Activated naive CD4-positive, alpha-beta T cell treated with anti-CD3 and anti-CD28 coated beads, Interleukin-2, amount 50 U/mL, for 16 hours (primary cell): ENCODE measurements around the gene FCRLB.
A peak's percentile ranks its signal among the peaks of the same experiment; 100 is the strongest.
"Not testable (repeated sequence)": the region's sequence is repeated elsewhere in the genome, so short reads cannot be mapped to it uniquely, and the experiment has no call there.

ENCODE experiments used
- DNase-seq: peaks from one replicate; pipeline ENCODE4 v3.0.0-alpha.2; 2020

The FCRLB gene

DNA sequence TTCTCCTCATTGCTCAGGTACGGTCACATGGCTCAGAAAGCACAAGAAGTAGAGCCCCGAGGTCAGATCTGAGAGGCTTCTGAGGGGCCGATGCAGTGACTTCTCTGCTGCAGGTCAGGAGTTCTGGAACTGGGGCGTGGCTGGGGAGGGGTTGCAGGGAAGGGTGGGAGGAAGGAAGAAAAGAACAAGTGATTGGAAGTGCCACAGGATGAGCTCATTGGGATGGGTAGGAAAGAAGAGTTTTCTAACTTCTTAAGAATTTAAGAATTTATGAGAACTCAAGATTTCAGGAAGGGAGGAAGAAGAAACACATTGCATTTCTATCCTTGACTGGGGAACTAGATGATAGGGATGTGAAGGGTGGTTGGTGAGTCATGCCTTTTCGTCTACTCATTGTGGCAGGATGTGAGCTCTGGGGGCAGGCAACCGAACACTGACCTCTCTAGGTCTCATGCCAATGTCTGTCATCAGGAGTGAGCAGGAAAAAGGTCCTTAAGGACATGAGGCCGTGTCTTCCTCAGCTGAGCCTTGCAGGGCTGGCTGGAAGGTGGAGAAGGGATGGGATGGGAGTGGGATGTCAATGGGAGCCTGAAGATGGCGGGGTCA, 497 bp downstream of the FCRLB start:
- DNase-seq, result no peak

DNA sequence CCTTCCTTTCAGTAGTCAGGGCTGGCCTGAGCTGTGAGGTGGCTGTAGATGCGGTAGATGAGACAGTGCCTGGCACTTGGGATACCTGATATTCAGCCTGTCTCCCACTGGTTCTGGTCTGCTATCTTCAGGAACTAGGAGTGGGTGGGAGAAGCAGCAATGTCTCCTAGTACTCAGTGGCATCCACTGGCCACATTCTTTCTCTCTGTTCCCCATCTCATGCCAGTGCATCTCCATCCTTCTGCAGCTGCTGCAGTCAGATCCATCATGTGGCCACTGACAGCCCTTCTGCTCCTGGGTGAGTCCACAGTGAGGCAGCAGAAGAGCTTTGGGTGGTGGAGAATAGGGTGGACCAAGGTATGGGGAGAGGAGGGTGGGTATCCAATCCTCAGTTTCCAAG, 1.1 kb downstream of the FCRLB start:
- DNase-seq, result no peak

DNA sequence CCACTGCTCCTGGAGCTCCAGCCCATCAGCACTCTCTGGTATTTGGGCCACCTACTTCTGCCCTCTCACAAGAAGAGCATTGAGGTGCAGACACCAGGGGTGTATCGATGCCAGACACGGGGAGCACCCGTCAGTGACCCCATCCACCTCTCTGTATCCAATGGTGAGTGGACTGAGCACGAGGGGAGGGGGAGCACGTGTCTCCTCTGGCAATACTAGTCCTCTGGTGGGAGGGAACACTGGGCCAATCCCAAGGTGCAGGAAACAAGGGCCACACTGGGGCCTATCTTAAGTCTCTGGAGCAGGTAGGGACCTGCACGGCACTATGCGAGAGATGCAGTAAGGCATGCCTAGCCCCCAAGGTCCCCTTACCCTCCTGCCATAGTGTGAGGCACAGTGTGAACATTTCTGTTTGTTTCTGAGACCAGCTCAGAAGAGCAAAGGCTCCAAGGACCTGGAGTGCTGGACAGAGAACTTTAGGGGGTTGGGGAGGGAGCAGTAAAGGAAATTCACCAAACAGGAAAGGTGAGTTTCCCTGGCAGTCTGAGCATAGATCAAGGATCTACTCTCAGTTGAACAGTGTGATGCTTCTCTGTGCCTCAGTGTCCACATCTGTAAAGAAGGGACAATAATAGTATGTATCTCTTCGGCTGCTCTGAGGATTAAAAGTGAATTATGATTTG, 2.3 kb downstream of the FCRLB start:
- no peak for DNase-seq

DNA sequence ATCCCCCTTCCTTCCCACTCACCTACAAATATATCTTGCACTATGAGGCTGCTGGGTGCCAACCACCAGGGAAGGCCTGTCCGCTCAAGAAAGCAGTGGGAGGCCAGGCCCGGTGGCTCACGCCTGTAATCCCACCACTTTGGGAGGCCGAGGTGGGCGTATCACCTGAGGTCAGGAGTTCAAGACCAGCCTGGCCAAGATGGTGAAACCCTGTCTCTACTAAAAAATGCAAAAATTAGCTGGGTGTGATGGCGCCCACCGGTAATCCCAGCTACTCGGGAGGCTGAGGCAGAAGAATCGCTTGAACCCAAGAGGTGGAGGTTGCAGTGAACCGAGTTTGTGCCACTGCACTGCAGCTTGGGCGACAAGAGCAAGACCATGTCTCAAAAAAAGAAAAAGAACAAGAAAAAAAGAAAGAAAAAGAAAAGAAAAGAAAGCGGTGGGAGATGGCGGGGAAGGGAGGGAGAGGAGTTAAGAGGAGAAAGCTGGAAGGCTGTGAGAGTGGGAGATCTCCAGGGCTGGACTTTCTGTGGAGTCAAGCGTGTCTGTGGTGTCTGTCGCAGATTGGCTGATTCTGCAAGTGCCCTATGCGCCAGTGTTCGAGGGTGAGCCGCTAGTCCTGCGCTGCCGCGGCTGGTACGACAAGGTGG, 4.0 kb downstream of the FCRLB start:
- not testable (repeated sequence) for DNase-seq

DNA sequence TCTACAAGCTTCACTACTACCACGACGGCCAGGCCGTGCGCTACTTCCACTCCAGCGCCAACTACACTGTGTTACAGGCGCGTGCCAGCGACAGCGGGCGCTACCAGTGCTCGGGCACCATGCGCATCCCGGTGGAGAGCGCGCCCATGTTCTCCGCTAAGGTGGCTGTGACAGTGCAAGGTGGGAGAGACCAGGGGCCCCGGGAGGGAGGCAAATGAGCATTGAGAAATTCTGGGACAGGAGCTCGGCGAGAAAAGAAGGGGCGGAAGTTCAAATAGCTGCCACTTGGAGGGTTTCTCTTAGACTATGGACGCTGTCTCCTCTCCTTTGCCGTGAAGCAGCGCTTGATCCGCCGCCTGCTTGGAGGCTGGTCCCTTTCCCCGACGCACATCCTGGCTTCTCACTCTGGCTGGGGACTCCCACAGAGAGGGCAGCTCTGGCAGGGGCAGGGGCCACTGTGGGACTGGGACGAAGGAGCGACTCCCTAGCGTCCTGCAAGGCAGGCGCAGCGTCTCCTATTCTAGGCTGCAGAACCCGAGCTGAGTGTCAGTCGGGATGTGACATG, 4.6 kb downstream of the FCRLB start:
- peak; percentile 29 for DNase-seq

DNA sequence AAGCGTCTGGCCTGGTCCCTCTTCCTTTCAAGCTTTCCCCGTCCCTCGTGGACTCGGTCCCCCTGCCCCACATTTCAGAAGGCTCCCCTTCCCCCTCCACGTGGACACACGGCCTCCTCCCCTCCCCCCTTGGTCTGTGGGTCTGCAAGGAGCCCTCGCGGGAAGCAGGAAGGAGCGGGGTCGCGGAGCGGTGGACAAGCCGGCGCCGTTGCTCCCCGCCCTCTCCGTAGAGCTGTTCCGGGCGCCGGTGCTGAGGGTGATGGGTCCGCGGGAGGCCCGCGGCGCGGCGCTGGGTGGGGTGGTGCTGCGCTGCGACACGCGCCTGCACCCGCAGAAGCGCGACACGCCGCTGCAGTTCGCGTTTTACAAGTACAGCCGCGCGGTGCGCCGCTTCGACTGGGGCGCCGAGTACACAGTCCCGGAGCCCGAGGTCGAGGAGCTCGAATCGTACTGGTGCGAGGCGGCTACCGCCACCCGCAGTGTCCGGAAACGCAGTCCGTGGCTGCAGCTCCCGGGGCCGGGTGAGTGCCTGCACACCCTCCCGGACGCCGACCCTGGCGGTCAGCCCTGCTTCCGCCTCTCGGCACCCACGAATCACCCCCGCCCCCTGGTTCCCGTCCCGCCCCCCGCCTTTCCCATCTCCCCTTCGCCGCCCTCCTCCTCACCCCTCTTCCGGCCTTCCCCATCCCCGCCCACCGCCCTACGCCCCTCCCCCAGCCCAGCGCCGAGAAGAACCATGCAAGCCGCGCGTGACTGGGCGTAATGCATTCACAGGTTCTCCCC, 5.3 kb downstream of the FCRLB start:
- peak; percentile 67 for DNase-seq

DNA sequence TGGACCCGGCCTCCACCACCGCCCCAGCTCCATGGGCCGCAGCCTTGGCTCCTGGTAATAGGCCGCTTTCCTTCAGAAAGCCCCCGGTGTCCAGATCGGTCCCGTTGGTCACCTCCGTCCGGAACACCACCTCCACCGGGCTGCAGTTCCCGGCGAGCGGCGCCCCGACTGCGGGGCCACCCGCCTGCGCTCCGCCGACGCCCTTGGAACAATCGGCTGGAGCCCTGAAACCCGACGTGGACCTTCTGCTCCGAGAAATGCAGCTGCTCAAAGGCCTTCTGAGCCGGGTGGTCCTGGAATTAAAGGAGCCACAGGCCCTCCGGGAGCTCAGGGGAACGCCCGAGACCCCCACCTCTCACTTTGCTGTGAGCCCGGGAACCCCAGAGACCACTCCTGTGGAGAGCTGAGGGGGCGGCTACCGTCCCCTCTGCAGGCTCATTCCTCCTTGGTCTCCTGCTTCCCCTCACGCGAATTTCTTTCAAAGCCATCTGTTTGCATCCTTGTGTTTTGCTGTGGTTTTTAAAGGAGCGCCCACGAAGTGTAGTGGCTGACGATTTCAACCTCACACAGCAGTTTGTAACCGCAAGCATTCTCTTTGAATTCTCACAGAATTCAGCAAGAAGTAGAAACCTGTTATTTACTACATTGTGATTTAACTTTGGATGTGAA, 6.0 kb downstream of the FCRLB start:
- DNase-seq, result no peak

DNA sequence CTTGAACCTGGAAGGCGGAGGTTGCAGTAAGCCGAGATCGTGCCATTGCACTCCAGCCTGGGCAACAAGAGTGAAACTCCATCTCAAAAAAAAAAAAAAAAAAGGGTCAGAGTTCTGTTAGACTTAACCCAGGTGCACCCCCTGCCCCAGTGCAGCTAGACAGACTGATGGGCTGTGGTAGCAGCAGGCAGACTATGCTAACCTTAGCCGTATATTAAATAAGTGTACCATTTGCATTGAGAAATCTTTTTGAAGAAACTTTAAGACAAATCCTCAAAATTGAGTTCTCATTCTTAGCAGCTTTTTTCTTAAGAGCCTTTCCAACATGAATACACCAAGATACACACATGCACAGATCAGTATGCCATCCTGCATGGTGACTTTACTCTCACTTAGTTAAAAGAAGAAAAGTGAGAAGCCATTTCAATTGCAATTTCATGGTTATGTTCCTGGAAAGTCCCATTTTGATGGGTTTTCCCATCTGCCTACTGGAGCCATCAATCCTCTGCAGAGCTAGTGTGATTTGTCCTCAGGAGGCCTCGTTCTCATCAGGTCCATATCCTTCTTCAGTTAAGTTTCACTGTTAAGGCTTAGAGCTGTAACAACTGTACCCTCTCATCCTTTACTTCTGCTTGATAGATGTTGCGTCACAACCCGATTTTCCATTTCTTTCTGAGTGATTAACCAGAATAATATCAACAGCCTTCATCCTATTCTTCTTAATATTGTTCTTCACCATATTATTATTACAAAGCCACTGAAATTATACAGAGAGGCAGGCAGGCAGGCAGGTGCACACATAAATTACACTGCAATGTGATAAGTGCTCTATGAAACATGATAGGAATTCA, 7.3 kb downstream of the FCRLB start:
- no peak for DNase-seq

DNA sequence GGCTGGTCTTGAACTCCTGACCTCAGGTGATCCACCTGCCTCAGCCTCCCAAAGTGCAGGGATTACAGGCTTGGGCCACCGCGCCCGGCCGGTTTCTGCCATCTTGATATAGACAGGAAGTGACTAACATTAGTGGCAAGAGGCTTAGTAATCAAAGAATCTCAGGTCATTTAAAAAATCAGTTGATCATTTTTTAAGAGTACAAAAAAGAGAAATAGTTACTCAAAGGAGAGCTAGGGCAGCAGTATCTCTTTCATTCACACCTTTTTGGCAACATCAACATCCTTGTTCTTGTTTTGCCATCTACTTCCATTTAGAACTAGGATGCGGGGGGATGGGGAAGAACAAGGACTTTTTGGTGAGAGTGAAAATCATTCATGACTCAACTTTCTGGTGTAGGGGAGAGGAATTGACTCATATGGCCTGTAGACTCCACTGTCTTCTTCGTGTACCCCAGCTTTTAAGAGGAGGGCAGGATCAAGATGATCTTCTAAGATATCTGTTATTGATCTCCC, 8.8 kb downstream of the FCRLB start:
- DNase-seq, result peak; percentile 25

DNA sequence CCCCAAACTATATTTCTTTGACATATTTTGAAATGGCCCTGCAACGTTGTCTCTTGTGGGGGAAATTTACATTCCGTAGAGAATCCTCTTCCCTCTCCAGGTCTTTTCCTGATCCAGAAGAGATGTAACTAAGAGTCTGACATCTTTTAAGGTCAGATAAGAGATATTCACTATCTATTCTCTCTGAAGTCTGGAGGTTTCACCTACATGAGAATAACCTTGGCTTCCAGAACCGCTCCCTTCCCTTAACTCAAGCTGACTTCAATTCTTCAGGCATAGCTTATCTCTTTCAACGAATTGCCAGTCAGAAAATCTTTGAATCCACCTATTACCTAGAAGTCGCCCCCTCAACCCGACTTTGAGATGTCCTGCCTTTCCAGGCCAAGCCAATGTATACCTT, 9.9 kb downstream of the FCRLB start:
- DNase-seq, result no peak

DNA sequence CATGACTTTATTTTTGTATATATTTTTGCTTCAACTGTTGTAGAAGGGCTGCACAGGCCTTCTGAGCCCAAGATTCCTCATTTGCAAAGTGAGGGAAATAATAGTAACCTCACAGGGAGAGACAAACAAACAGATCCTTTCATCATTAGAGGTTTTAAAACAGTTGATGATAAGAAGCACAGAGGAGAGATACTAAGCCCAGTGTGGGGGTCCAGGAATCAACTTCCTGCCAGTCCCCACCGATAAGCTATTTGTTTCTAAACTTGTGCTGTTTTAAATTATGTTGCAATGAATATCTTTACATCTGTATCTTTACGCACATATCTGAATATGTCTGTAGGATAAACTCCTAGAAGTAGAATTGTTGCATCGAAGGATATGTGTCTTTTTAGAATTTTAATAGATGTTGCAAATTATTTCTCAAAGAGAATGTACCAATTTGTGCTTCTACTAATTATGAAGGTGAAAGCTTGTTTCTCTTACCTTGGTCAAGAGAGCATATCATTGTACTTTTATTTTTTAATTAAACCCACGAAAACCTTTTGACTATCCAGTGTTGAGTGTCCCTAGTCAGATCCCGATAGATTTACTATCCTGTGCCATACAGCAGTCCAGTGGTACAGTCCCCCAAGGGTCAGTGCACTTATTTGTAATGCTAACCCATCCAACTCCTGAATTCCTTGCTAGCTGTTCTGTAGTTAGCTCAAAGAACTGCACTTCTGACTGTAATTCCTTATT, 10.8 kb downstream of the FCRLB start:
- DNase-seq, result no peak

DNA sequence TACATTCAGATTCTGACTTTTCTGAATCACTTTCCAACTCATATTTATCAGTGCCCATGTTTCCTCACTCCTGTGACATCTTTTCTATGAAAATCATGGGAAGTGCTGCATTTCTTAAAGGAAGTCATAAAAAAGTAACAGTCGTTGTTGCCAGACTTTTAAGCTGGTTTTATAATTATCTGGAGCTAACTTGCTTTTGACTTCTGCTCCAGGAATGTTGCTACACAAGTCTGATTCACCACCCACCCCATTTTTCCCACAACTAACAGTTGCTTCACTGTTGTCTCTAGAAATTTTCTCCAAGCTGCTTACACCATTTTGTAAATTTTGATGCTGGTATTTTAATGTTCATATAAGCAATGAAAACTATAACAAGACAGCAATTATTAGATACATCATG, 12.2 kb downstream of the FCRLB start:
- no peak for DNase-seq

DNA sequence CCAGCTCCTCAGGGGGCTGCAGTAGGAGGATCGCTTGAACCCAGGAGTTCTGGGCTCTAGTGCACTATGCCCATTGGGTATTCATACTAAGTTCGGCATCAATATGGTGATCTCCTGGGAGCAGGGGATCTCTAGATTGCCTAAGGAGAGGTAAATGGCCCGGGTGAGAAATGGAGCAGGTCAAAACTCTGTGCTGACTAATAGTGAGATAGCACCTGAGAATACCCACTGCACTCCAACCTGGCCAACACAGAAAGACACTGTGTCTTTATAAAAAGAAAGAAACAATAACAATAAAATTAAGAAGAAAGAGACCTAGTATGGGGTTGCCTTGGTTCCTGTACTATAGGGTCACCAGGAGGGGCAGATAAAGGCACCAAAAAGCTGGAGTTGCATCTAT, 14.5 kb downstream of the FCRLB start:
- no peak for DNase-seq

DNA sequence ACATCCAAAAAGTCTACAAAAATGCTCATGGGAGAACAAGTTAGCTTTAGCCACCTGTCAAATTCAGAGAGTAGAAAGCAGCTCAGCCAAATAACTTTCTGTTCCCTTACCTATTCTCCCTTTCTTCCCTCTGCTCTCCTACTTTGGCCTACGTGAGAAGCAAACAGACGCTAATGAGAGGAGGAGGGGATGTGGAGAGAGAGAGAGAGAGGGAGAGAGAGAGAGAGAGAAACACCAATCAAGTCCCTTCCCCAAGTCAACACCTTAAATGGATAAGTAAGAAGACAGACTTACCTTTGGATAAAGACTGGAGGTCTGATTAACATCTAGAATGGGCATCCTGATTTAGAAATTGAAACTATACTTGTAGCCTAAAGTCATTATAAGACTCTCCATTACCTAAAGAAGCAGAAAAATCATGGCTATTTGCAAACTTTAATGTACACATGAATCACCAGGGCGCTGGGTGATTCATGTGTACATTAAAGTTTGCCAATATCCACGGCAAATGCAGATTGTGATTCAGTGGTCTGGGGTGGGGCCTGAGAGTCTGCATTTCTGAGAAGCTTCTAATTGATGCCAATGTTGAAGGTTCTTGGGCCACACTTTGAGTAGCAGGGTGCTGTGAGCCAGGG, 15.1 kb downstream of the FCRLB start:
- no peak for DNase-seq

DNA sequence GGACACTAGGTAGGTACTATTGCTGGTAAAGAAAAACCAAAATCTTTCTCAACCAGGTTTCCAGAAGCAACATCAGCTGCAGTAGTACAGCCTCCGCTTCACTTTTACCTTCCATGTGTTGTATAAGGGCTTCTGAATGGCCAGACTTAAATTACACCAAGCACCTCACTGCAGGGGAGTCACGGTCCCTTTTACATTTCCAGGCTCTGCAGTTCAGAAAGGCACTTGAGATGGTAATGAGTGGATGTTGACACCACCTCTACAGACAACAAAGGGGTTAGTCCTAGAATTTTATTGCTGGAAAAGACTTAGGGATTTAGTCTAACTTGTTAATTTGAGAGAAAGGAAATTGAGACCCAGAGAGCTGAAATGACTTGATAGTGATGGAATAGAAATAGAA, 16.3 kb downstream of the FCRLB start:
- no peak for DNase-seq

DNA sequence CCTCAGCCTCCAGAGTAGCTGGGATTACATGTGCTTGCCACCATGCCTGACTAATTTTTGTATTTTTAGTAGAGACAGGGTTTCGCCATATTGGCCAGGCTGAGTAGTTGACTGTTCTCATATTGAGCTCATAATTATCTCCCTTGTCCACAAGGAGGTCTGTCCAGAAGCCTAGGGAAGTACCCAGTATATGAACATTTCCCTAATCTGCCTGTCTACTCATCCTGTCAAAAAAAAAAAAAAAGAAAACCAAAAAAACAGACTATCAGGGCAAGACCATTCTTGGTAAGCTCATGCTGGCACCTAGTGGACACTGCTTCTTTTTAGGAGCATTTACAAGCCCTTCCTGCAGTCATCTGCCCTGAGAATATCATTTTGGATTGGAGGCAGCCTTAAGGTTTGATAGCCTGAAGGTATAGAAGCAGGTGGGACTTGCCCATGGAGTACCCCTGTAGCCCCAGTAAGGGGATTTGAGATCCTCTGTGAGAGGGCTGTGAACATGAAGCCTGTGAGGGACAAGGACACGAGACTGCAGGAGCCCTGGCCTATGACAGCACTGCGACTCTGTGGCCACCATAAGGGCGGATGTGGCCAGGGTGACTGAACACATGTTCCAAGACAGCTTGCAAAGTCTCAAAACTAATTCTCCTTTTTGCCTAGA, 17.4 kb downstream of the FCRLB start:
- no peak for DNase-seq

DNA sequence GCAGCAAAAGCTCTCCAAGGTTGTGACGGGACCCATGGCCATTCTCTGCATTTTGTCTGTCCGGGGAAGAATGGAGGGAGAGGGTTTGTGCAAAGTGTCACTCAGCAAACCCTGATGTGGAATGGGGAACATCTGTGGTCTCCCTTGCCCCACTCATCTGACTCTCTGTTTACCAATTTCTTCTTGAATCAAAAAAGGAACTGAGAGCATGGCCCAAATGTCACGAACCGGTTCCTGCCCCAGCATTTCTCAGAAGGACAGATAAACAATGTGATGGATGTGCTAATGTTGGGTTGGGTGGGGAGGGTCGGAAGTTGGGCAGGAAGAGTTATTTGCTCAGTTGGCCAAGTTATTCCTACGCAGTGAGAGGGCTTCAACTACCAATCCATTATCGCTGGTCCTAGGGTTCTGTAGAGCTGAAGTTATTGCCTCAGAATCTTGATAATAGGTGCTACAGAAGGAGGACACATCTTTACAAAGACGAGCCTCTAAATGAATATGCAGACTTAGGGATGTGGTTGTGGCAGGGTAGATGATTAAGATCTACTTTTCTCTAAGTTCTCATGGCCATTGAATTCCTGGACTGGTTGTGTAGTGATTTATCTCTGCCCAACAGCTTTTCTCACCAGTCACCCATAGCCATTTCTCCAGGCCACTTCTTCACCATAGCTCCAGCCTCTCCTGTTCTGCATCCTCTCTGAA, 18.7 kb downstream of the FCRLB start:
- DNase-seq, result no peak

DNA sequence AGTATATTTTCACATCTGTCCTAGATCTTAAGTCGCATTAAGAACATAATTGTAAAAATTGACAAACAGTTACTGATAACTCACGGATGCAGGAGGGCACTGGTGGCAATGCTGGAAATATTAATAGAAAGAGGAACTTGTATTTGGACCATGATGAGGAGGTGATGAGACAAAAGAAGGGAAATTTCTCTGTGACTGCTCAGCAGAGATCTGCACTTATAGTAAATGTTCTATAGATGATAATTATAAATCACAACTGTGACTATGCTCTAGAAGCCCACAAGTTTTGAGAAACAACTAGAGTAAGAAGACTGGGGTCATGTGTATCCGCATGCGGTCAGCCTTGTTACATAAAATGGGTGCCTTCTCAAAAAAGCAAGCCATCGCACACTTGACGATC, 19.6 kb downstream of the FCRLB start:
- DNase-seq, result no peak

DNA sequence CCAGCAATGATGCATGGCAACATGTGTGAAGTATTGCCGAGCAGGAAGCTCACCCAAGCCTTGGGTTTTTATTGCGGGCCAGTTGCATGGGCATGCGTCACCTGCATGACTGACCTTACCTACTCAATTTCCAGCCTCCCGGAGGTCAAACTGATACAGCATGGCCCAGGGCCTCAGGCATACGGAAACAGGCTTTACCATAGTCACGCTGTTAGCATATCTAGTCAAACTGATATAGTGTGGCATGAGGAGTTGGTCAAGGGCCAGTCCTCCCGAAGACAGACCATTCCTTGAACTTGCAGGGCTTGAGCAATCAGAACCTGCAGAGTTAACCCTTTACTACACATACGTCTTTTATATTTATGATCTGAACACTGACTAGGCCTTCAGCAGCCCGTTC, 21.9 kb downstream of the FCRLB start:
- DNase-seq, result no peak
